Effector memory CD8-positive, alpha-beta T cell (primary cell): ENCODE measurements around the gene LRRC40.
"Not testable (repeated sequence)": the region's sequence is repeated elsewhere in the genome, so short reads cannot be mapped to it uniquely, and the experiment has no call there.

Experiments
- ATAC-seq: fragments of 150-1000 bp; cut with Tn5 transposase; replicated peaks from 2 replicates; pipeline ENCODE4 v1.10.0; 2021; ENCODE audit warnings: mild to moderate bottlenecking, moderate library complexity
- DNase-seq, 3 experiments: peaks; one replicate each; pipeline ENCODE4 v3.0.0; 2021
- H3K27ac Mint-ChIP-seq, 2 donors: one replicate each; pipeline ENCODE4 v1.8.0; 2022; ENCODE audit warnings: mild to moderate bottlenecking in 2 of 2, mixed read lengths in 2 of 2, moderate library complexity in 2 of 2
- H3K27me3 Mint-ChIP-seq, 2 donors: one replicate each; pipeline ENCODE4 v1.8.0; 2022; ENCODE audit warnings: mixed read lengths in 2 of 2
- H3K36me3 Mint-ChIP-seq: one replicate; pipeline ENCODE4 v1.8.0; 2022; ENCODE audit warnings: mild to moderate bottlenecking, moderate library complexity, mixed read lengths; ENCODE audit not compliant: insufficient read depth
- H3K4me1 Mint-ChIP-seq, 2 donors: one replicate each; pipeline ENCODE4 v1.8.0; 2022; ENCODE audit warnings: low read depth in 2 of 2, mixed read lengths in 2 of 2
- H3K4me3 Mint-ChIP-seq, 2 donors: one replicate each; pipeline ENCODE4 v1.8.0; 2022; ENCODE audit warnings: mild to moderate bottlenecking in 2 of 2, mixed read lengths in 2 of 2, moderate library complexity in 2 of 2
- H3K9me3 Mint-ChIP-seq, 2 donors: one replicate each; pipeline ENCODE4 v1.8.0; 2022; ENCODE audit warnings: mixed read lengths in 2 of 2

The LRRC40 gene

GRCh38 chr1:70220015-70220414 lies 14.6 kb upstream of the LRRC40 start:
- Mint-ChIP-seq H3K27ac (peak overlapping the region in 1 of 2 donors; percentile 92), H3K9me3 (no peaks in the 10 kb centered on the region), H3K4me1 (peaks cover 22 to 41% of the 10 kb centered on the region in 2 donors), H3K27me3 (no peaks in the 10 kb centered on the region), H3K4me3 (peak overlapping the region in 1 of 2 donors; percentile 89), H3K36me3 (peaks cover 64% of the 10 kb centered on the region)
- no peak for DNase-seq
- no peak for ATAC-seq

- Mint-ChIP-seq H3K4me3 (no peak overlapping the region), H3K27me3 (no peaks in the 10 kb centered on the region), H3K4me1 (peaks cover 18 to 30% of the 10 kb centered on the region in 2 donors), H3K9me3 (no peaks in the 10 kb centered on the region), H3K36me3 (peaks cover 40% of the 10 kb centered on the region), H3K27ac (peak overlapping the region in 1 of 2 donors; percentile 77)
- DNase-seq = no peak
- no peak for ATAC-seq
Observed at GRCh38 chr1:70211541-70211940, 6.2 kb upstream of the LRRC40 start.

- H3K4me1 Mint-ChIP-seq = peaks cover 19 to 34% of the 10 kb centered on the region in 2 donors
- no peaks in the 10 kb centered on the region for H3K9me3 Mint-ChIP-seq
- H3K4me3 Mint-ChIP-seq = no peak overlapping the region
- ATAC-seq (no peak), DNase-seq (no peak)
- H3K36me3 Mint-ChIP-seq = peaks cover 34% of the 10 kb centered on the region
- peak overlapping the region in 1 of 2 donors; percentile 5 for H3K27ac Mint-ChIP-seq
- no peaks in the 10 kb centered on the region for H3K27me3 Mint-ChIP-seq
Observed at GRCh38 chr1:70210820-70211219, 5.4 kb upstream of the LRRC40 start.

- H3K36me3 Mint-ChIP-seq = peaks cover 38% of the 10 kb centered on the region
Observed at GRCh38 chr1:70208292-70208691, 2.9 kb upstream of the LRRC40 start.

GRCh38 chr1:70207492-70207891 lies 2.1 kb upstream of the LRRC40 start:
- Mint-ChIP-seq H3K36me3 (peaks cover 38% of the 10 kb centered on the region), H3K27ac (peak overlapping the region; percentile 98 to 99), H3K27me3 (no peaks in the 10 kb centered on the region), H3K9me3 (no peaks in the 10 kb centered on the region), H3K4me1 (peaks cover 44 to 57% of the 10 kb centered on the region in 2 donors), H3K4me3 (peak overlapping the region; percentile 41 to 95)
- DNase-seq = no peak
- ATAC-seq = no peak

More at GRCh38 chr1:70208292-70208691, 2.9 kb upstream of the LRRC40 start:
- H3K27me3 Mint-ChIP-seq = no peaks in the 10 kb centered on the region
- no peaks in the 10 kb centered on the region for H3K9me3 Mint-ChIP-seq
- H3K27ac Mint-ChIP-seq = peak overlapping the region; percentile 5 to 80
- no peak for ATAC-seq
- H3K4me3 Mint-ChIP-seq = no peak overlapping the region
- DNase-seq = no peak
- H3K4me1 Mint-ChIP-seq = peaks cover 41 to 56% of the 10 kb centered on the region in 2 donors

GRCh38 chr1:70206833-70207232 lies 1.5 kb upstream of the LRRC40 start:
- ATAC-seq, DNase-seq, H3K27me3 Mint-ChIP-seq, H3K9me3 Mint-ChIP-seq: not testable (repeated sequence)
- Mint-ChIP-seq H3K4me3 (peak overlapping the region; percentile 95 to 96), H3K4me1 (peaks cover 46 to 62% of the 10 kb centered on the region in 2 donors), H3K27ac (peak overlapping the region; percentile 98 to 99), H3K36me3 (peaks cover 34% of the 10 kb centered on the region)

GRCh38 chr1:70205071-70205433 lies 327 bp downstream of the LRRC40 start:
- Mint-ChIP-seq H3K27me3 (no peaks in the 10 kb centered on the region), H3K4me1 (peaks cover 43 to 63% of the 10 kb centered on the region in 2 donors), H3K9me3 (no peaks in the 10 kb centered on the region), H3K4me3 (peak overlapping the region; percentile 95 to 96), H3K27ac (peak overlapping the region; percentile 98 to 99), H3K36me3 (peaks cover 34% of the 10 kb centered on the region)
- ATAC-seq = no peak
- DNase-seq = no peak

- ATAC-seq = no peak
- H3K27ac Mint-ChIP-seq = peak overlapping the region; percentile 98 to 99
- no peaks in the 10 kb centered on the region for H3K27me3 Mint-ChIP-seq
- H3K9me3 Mint-ChIP-seq = no peaks in the 10 kb centered on the region
- H3K4me3 Mint-ChIP-seq = peak overlapping the region; percentile 95 to 96
- peaks cover 32% of the 10 kb centered on the region for H3K36me3 Mint-ChIP-seq
- no peak for DNase-seq
- peaks cover 42 to 59% of the 10 kb centered on the region in 2 donors for H3K4me1 Mint-ChIP-seq
Observed at GRCh38 chr1:70204600-70204999, 779 bp downstream of the LRRC40 start.

- DNase-seq = no peak
- peaks cover 42 to 56% of the 10 kb centered on the region in 2 donors for H3K4me1 Mint-ChIP-seq
- peak overlapping the region; percentile 98 to 99 for H3K27ac Mint-ChIP-seq
- no peak for ATAC-seq
- H3K27me3 Mint-ChIP-seq = no peaks in the 10 kb centered on the region
- H3K9me3 Mint-ChIP-seq = no peaks in the 10 kb centered on the region
- peaks cover 29% of the 10 kb centered on the region for H3K36me3 Mint-ChIP-seq
- H3K4me3 Mint-ChIP-seq = peak overlapping the region; percentile 95 to 96
Observed at GRCh38 chr1:70204139-70204538, 1.2 kb downstream of the LRRC40 start.

GRCh38 chr1:70202173-70202758 lies 3.1 kb downstream of the LRRC40 start:
- no peaks in the 10 kb centered on the region for H3K9me3 Mint-ChIP-seq
- no peak for ATAC-seq
- H3K27ac Mint-ChIP-seq = no peak overlapping the region
- peaks cover 33 to 46% of the 10 kb centered on the region in 2 donors for H3K4me1 Mint-ChIP-seq
- H3K27me3 Mint-ChIP-seq = no peaks in the 10 kb centered on the region
- peaks cover 22% of the 10 kb centered on the region for H3K36me3 Mint-ChIP-seq
- no peak for DNase-seq
- H3K4me3 Mint-ChIP-seq = no peak overlapping the region

- H3K27me3 Mint-ChIP-seq = no peaks in the 10 kb centered on the region
- H3K27ac Mint-ChIP-seq = no peak overlapping the region
- no peaks in the 10 kb centered on the region for H3K9me3 Mint-ChIP-seq
- ATAC-seq (no peak), DNase-seq (no peak)
- no peak overlapping the region for H3K4me3 Mint-ChIP-seq
- peaks cover 22 to 36% of the 10 kb centered on the region in 2 donors for H3K4me1 Mint-ChIP-seq
- peaks cover 9% of the 10 kb centered on the region for H3K36me3 Mint-ChIP-seq
Observed at GRCh38 chr1:70200065-70200464, 5.3 kb downstream of the LRRC40 start.

- no peak for DNase-seq
Observed at GRCh38 chr1:70196333-70196732, 9.0 kb downstream of the LRRC40 start.

GRCh38 chr1:70195342-70195741 lies 10.0 kb downstream of the LRRC40 start:
- Mint-ChIP-seq H3K9me3 (no peaks in the 10 kb centered on the region), H3K36me3 (peaks cover 3% of the 10 kb centered on the region), H3K27me3 (no peaks in the 10 kb centered on the region), H3K4me3 (no peak overlapping the region), H3K4me1 (peaks cover 2 to 22% of the 10 kb centered on the region in 2 donors), H3K27ac (no peak overlapping the region)
- no peak for ATAC-seq
- no peak for DNase-seq

More at GRCh38 chr1:70196333-70196732, 9.0 kb downstream of the LRRC40 start:
- Mint-ChIP-seq H3K27me3 (no peaks in the 10 kb centered on the region), H3K36me3 (peaks cover 3% of the 10 kb centered on the region), H3K9me3 (no peaks in the 10 kb centered on the region), H3K4me1 (peaks cover 3 to 21% of the 10 kb centered on the region in 2 donors), H3K4me3 (no peak overlapping the region), H3K27ac (no peak overlapping the region)
- ATAC-seq = no peak

GRCh38 chr1:70194601-70195000 lies 10.8 kb downstream of the LRRC40 start:
- H3K36me3 Mint-ChIP-seq = peaks cover 3% of the 10 kb centered on the region
- no peak for ATAC-seq
- no peaks in the 10 kb centered on the region for H3K9me3 Mint-ChIP-seq
- H3K4me3 Mint-ChIP-seq = no peak overlapping the region
- no peaks in the 10 kb centered on the region for H3K27me3 Mint-ChIP-seq
- no peak overlapping the region for H3K27ac Mint-ChIP-seq
- peaks cover 2 to 22% of the 10 kb centered on the region in 2 donors for H3K4me1 Mint-ChIP-seq
- no peak for DNase-seq
